ENCODE data around the gene SLC1A2.

DNA sequence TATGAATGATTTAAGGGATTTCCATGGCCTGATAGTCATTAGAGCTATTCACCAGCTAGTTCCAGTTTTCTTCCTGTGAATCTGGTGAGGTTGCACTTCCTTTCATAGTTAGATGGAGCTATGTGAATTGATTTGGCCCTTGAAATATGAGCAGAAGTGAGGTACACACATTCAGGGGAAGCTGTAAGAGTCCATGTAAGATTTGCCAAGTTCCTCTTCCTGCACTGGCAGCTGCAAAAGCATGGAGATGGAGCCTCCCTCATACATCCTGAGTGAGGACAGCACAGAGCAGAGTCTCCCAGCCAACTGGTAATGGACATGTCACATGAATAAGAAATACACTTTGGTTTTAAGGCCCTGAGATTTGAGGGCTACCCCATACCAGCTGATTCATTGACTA, 168.7 kb downstream of the SLC1A2 start:
- TF ChIP-seq, protein P1, sequence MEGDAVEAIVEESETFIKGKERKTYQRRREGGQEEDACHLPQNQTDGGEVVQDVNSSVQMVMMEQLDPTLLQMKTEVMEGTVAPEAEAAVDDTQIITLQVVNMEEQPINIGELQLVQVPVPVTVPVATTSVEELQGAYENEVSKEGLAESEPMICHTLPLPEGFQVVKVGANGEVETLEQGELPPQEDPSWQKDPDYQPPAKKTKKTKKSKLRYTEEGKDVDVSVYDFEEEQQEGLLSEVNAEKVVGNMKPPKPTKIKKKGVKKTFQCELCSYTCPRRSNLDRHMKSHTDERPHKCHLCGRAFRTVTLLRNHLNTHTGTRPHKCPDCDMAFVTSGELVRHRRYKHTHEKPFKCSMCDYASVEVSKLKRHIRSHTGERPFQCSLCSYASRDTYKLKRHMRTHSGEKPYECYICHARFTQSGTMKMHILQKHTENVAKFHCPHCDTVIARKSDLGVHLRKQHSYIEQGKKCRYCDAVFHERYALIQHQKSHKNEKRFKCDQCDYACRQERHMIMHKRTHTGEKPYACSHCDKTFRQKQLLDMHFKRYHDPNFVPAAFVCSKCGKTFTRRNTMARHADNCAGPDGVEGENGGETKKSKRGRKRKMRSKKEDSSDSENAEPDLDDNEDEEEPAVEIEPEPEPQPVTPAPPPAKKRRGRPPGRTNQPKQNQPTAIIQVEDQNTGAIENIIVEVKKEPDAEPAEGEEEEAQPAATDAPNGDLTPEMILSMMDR (conservative IDR thresholded peaks at IDR 0.05; ENCODE audit: low read depth in 2 of 2): no peak
- TF ChIP-seq EZH2 (IDR thresholded peaks at IDR 0.05; ENCODE audit: low read depth, unreplicated experiment) (no peak), STAT1 (IDR thresholded peaks at IDR 0.05; ENCODE audit: unreplicated experiment) (no peak), EZH2phosphoT487 (IDR thresholded peaks at IDR 0.05; ENCODE audit: unreplicated experiment) (no peak)

Data from GM23338 (cell line).